DMS79 (cell line): Measurements from ENCODE around the gene SLC34A1.

ENCODE experiments used
- DNase-seq: peaks from one replicate; lab custom pipeline; 2025; lab: John Stamatoyannopoulos, UW

Gene SLC34A1

GRCh38 chr5:177446200-177447065 lies 62.2 kb downstream of the SLC34A1 start, which contains the start of gene PRR7:
Gene PRR7 (plus strand): TSS chr5:177446814. CDS start chr5:177455068, 8,254 bp downstream.
- DNase-seq: no peak

GRCh38 chr5:177447066-177447610 lies 62.9 kb downstream of the SLC34A1 start:
- DNase-seq: peak; percentile 21

- no peak for DNase-seq
These were observed 63.5 kb downstream of the SLC34A1 start for GRCh38 chr5:177447611-177448243.
